Heart left ventricle (tissue), 13 donors: ENCODE measurements around the gene ROPN1L.

ENCODE experiments used
- POLR2A ChIP-seq, 2 donors: fragments of 450-650 bp; IDR thresholded peaks; one replicate each; pipeline ENCODE4 v1.6.1; 2017; ENCODE audit warnings: antibody characterized with exemption in 2 of 2, mild to moderate bottlenecking in 2 of 2, moderate library complexity in 2 of 2
- TF ChIP-seq, protein P1 (sequence below), 12 donors: fragments of 200-600 bp; sonication (generic) in 4 of 12; IDR thresholded peaks; one replicate each; pipeline versions ENCODE4 v1.5.0 to v1.8.0; 2018 to 2022; ENCODE audit warnings: antibody characterized with exemption in 12 of 12, mild to moderate bottlenecking in 5 of 12
- donor health status: ischemic (EF 13 %, LVEDD 7.1; RV severe dilation, severe dysfunction).
- donor health status: DM: no; HTN: yes; CAD: no.
- donor health status: DM: no; HTN: no; CAD: no.
- donor health status: ischemic (EF 25% LVEDD 6.9; RV normal size, moderate dysfunction).
- donor health status: ischemic (EF 25% LVEDD 5.7; RV mildly dilated, moderate dysfunction).
- donor health status: ischemic (EF 35%, LVEDD 5.7; RV mildly dilated, moderate dysfunction).
- donor health status: nonischemic (EF 11% LVEDD 7.7; RV severe dilation, severe dysfunction).
- donor health status: DM: yes; HTN: yes; CAD: no.
- donor health status: PGD.
- donor health status: ischemic (EF 29% LVEDD 5.4; RV normal size, mild dysfunction).
- donor health status: nonischemic (EF 23%, LVEDD 6.1; RV moderate dilation, normal function).

DNA sequence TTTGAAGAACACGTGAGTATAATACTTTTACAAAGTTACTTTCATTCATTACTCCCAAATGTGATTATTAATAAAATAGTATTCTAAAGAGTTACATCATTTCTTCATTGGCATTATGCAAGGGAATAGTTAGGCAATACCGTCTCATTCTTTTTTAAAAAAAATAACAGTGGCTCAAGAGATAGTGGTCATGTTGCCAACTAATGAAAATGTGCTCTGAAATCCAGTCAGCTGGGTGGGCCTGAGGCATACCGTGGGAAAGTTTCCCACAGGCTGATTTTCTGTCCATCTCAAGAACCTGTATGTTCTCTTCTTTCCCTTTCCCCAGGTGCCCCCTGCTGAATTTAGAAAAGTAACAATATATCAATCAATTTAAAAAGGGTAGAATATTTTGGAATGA is 40.8 kb upstream of the ROPN1L start:
- no peak for TF ChIP-seq POLR2A (IDR thresholded peaks at IDR 0.05)
- TF ChIP-seq, protein P1, sequence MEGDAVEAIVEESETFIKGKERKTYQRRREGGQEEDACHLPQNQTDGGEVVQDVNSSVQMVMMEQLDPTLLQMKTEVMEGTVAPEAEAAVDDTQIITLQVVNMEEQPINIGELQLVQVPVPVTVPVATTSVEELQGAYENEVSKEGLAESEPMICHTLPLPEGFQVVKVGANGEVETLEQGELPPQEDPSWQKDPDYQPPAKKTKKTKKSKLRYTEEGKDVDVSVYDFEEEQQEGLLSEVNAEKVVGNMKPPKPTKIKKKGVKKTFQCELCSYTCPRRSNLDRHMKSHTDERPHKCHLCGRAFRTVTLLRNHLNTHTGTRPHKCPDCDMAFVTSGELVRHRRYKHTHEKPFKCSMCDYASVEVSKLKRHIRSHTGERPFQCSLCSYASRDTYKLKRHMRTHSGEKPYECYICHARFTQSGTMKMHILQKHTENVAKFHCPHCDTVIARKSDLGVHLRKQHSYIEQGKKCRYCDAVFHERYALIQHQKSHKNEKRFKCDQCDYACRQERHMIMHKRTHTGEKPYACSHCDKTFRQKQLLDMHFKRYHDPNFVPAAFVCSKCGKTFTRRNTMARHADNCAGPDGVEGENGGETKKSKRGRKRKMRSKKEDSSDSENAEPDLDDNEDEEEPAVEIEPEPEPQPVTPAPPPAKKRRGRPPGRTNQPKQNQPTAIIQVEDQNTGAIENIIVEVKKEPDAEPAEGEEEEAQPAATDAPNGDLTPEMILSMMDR (IDR thresholded peaks at IDR 0.05): no peak
